ENCODE data around the gene CTIF.

Gene CTIF

GRCh38 chr18:48851599-48851960 lies 312.7 kb downstream of the CTIF start:
- DNase-seq (ENCODE audit: low read depth) = no peak

DNA sequence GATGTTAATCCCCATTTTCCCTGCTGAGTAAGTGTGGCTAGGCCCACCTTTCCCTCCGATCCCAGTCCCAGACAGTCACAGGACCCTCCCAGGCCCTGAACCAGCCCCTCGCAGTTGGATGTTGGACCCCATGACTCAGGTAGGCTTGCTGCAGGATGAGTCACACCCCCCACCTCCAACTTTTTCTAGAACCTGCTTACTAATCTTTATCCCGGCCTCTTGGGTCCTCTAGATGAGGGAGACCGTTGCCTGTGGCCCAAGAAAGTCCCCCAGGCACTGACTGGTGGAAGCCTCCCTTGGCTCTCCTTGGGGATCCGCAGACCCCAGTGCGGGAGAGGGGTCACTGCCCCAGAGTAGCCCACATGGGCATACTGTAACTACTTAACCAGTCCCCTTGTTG lies 313.5 kb downstream of the CTIF start:
- DNase-seq (ENCODE audit: low read depth) = no peak

DNA sequence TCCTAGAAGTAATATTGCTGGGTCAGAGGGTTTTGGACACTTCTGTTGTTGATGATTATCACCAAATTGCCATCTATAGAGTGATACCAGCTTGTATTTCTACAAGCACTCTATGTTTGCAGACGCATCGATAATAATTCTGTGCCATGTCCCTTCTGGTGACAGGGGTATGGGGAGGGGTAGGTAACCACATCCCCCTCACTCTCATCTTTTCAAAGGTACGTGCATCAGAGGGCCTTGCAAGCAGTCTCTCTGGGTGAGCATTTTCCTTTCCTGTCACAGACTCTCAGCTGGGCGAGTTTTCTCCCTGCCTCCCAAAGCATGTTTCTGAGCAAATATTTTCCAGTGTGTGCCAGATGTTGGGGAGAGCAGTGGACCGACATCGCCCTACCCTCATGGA lies 314.0 kb downstream of the CTIF start:
- DNase-seq (ENCODE audit: low read depth) = no peak

DNA sequence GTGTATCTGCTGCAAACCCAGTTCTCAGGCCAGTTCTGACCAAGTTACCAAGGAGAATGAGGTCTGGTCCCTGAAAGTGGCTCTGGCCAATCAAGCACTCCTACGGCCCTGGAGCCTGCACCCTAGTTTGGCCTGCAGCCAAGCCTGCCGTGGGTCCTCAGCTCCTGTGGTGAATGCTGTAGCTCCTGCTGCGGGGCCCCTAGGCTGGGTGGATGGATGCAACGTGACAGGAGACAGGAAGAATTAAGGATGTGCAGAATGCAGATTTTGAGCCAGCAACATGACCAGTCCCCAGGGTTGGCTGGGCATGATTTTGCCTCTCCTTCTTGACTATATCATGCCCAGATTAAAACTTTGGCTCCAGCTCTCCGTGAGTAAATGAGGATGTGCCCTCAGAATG lies 314.8 kb downstream of the CTIF start:
- DNase-seq (ENCODE audit: low read depth) = no peak

DNA sequence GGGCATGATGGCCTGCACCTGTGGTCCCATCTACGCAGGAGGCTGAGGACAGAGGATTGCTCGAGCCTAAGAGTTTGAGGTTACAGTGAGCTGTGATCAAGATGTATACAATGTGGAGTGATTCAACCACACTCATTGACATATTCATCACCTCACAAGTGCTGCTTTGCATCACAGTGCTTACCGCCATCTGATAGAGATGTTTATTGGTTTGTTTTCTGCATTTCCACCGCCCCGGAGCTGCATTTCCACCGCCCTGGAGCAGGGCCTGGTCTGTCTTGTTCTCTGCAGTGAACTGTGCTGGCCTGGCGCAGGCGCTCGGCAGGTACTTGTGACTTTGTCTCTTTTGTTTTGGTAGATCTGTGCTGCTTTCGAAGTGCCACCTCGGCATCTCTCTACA lies 315.9 kb downstream of the CTIF start:
- DNase-seq (ENCODE audit: low read depth) = no peak

- no peak for DNase-seq (ENCODE audit: low read depth)
These were observed 316.9 kb downstream of the CTIF start for GRCh38 chr18:48855422-48856377.

DNA sequence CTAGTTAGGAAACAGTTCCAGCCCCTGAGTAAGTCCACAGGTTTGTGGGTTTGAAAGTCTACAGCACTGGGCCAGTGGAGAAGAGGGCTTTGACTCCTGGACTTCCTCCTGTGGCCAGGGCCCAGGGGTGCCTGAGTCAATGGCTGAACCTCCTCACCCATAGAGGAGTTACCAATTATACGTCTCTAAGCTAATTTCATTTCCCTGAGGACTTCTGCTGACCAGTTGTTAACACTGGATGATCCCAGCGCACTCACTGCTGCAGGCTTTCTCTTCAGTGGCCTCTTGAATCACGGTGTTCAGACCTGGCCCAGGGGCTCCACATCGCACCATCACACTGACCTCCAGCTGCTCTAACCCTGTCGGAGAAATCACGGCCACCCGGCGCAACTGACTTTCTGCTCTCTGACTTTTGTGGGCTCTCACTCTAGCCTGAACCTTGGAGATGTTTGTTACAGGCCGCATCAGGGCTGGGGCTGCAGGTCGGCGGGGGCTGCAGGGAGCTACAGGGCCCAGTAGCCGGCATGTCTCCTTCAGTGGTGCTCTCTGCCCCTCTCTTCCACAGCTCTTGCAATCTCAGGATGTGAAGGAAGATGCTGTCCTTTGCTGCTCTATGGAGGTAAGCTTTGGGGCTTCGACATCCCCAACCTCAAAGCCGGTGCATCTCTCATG lies 318.3 kb downstream of the CTIF start:
- DNase-seq (ENCODE audit: low read depth) = no peak

- DNase-seq (ENCODE audit: low read depth) = no peak
These were observed 319.8 kb downstream of the CTIF start for GRCh38 chr18:48858676-48859075.

- no peak for DNase-seq (ENCODE audit: low read depth)
These were observed 320.8 kb downstream of the CTIF start for GRCh38 chr18:48859311-48860268.

DNA sequence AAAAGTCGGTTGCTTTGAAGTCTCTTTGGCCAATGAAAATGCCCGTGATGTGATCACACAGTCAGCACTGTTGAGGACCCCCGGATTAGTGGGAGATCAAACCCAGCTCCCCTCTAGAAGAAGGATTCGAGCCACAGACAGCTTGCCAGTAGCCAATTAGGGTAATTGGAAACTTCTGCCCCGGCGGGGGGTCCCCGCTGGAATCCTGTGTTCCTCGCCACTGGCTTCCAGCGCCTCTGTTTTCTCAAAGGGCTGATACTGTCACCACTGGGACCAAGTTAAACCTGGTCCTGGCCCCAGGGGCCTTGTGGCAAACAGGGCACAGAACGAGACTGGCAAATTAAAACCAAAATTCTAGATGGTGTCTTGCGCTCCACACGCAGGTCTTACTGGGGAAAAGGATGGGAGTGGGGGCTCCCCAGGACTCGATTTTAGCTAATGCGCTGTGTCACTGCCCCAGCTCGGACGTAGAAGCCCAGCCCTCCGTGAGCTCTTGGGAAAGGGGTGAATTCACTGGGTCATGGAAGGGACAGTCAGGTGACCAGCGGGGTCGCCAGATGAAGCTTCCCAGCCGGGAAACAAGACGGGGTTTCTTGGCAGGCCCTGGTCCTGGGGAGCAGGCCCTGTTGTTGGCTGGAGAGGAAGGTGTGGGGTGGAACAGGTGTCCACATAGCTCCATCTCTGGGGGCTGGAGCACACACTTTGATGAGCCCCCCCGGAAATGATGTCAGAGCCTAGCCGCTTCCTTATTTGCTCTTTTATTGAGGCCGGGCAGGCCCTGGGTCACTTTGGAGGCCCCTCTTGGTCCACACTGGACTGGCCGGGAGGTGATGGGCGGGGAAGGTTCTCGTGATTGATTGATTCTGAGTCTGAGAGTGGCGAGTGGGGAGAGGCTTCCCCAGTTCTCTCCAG lies 321.7 kb downstream of the CTIF start:
- DNase-seq (ENCODE audit: low read depth) = no peak

DNA sequence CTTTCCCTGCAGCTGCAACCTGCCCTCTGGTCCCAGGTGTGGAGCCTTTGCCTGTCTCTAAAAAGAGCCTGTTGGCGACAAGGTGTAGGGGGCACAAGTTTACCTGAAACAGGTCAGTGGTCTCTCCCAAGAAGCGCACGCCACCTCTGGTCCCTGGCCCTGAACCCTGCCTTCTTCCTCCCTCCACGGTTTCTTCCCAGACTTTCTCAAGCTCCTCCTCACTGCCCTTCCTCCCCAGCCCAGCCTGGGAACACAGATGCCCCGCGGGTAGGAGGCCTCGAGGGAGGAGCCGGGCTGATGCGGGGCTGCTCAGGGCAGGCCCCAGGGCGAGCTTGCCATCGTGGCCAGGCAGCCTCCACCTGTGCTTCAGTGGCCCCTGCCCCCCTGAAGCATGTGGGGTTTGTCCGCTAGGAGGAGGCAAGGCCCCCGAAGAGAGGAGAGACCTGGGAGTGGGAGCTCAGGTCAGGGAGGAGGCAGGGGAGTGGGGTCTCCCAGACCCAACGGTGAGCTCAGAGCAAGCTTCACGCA lies 322.4 kb downstream of the CTIF start:
- no peak for DNase-seq (ENCODE audit: low read depth)

DNA sequence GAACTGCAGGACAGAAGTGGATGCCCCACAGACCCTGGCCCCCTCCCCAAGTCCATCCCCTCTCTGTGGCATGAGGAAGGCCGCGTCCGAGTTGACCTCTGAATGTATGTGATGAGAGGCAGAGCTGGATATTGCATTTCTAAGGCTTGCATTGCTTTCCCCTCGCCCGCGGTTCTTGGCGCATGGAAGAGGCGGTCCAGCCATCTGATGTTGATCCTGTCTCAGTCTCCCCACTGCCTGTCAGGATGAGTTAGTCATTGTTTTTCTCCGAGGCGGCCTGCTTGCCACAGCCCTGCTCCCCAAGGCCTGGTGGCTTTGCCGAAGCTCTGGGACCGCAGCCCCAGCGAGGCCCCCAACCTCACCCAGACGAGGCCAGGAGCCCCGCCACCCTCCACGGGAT lies 323.3 kb downstream of the CTIF start:
- DNase-seq (ENCODE audit: low read depth) = no peak

GRCh38 chr18:48862678-48863270 lies 323.9 kb downstream of the CTIF start:
- DNase-seq (ENCODE audit: low read depth) = no peak

DNA sequence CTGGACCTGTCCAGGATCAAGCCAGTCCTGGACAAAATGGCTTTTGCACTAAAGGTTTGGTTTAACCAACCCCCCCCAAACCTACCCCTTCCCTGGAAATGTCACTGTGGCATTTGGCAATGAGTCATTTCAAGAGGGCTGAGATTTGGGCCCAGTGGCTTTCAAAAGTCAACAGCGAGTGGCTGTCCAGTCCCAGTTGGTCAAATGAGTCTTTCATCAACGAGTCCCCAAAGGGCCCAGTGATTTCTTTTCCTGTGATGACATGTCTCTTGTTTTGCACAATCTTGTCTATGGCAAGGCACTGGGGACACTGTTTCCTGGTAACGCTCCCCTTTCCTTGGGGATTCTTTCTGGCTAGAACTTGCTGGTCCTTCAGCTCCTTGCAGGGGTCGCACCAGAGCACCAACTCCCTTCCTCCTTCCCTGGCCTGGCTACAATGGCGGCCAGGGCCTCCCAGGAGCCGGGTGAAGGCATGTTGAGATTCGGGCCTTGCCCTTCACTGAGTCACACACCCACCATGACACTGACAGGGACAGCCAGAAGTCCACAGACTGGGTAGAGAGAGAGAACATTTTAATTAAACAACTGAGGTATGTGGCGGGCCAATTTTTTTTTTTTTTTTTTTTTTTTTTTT lies 324.7 kb downstream of the CTIF start:
- no peak for DNase-seq (ENCODE audit: low read depth)

GRCh38 chr18:48864876-48865275 lies 326.0 kb downstream of the CTIF start:
- DNase-seq (ENCODE audit: low read depth) = no peak

DNA sequence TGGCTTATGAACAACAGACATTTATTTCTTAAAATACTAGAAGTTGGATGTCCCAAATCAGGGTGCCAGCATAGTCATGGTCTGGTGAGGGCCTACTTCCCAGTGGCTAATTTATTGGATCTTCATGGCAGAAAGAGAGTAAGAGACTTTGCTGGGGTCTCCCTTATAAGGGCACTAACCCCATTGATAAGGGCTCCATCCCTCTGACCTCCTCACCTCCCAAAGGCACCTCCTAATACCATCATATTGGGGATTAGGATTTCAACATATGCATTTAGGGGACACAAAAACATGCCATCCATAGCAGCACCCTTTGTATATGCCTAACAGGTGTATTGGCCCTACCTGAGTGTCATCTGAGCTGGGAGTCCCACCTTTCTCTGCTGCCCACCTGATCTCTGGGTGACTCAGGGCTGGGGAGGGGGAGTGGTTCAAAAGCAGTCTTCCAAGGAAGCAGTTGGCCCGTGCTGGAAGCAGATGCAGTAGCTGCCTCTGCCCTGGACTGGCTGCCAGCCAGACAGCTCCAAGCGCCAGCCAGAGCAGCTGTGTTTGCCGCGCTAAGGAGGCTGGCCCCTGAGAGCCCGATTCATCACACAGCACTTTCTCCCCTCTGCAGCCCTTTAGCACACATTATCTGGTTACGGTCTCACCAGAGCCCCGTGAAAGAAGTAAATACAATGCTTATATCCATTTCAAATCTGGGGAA lies 327.4 kb downstream of the CTIF start:
- no peak for DNase-seq (ENCODE audit: low read depth)

DNA sequence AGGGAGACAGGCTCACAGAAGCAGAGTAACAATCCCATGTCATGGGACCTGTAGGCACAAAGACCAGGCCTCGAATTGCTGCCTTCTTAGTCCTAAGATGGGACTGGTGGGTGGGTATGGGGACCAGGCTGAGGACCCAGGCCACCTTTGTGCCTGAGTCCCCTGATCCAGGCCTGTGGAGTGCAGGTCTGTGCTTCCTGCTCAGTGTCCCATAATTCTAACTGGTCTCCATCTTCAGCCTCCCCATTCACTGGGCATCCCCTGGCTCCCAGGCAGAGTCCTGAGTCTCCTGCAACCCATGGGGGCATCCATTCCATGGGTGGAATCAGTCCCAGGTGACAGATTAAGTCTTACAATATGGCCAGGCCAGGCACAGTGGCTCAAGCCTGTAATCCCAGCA lies 328.0 kb downstream of the CTIF start:
- no peak for DNase-seq (ENCODE audit: low read depth)

DNA sequence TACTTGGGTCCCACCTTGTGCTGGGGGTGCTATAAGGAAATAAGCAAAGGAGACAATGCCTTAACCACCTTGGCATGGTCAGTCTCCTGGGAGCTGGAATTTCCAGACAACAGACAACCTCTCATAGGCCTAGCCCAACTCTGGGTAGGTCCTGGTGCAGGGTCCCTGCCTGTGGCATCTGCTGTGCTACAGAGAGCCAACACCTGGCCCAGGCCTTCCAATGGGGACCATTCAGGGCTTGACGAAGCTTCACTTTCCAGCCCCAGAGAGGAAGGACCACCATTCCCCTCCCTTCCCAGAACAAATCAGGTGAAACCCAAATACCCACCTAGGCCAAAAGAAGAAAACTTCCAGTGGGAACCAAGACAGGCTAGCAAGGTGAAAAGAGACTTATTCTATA lies 329.1 kb downstream of the CTIF start:
- no peak for DNase-seq (ENCODE audit: low read depth)

All from stimulated activated CD8-positive, alpha-beta memory T cell treated with anti-CD3 and anti-CD28 coated beads, Interleukin-12 subunit alpha, Interleukin-12 subunit beta, amount 100 ng/mL, for 1 hour (primary cell).